ENCODE data around the gene ZNFX1. TPM values are rescaled to one million over a fixed set of nuclear protein-coding genes. Genes with fewer than 3 reads are reported as not detected.

The ZNFX1 gene
- total and polyA plus RNA-seq, 9 of the 15 experiments (the other 6 are each of a cell fraction or from before 2014, with no cell fraction given), result 3.8 to 13.8 (median 10.3) TPM

DNA sequence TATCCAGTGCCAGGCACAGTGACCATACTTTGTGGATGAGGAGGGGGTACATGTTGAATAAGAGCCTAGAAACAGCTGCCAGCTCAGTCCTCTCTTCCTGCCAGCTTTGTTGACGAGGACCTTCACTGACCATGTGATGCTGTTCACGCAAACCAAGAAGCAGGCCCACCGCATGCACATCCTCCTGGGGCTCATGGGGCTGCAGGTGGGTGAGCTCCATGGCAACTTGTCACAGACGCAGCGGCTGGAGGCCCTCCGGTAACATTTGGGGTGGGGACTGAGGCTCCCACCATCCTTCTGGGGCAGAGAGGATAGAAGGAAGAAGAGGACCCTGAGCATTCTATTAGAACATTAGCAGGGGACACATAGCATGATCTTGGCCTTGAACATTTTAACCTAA lies 43.0 kb downstream of the ZNFX1 start:
- Histone ChIP-seq H3K79me2 (ENCODE audit: control insufficient read depth, insufficient read depth, low read length) (no peaks in the 10 kb centered on the region), H3K4me1 (replicated peaks in 1 of 2; ENCODE audit: control insufficient read depth in 2 of 2, insufficient read depth in 2 of 2, low read length in 2 of 2) (peaks cover 0 to 4% of the 10 kb centered on the region in 2 experiments; a peak in 1 of 5 replicates), H3K9me1 (ENCODE audit: control insufficient read depth, insufficient read depth, low read length) (no peaks in the 10 kb centered on the region), H2AFZ (ENCODE audit: low read depth, low read length) (no peak overlapping the region), H3K27ac (ENCODE audit: extremely low read depth, low read depth, low read length) (no peak overlapping the region), H3K4me2 (ENCODE audit: insufficient read depth, low read length) (no peak overlapping the region), H3K27me3 (ENCODE audit: control insufficient read depth in 2 of 2, insufficient read depth in 2 of 2, low read length in 2 of 2) (no peaks in the 10 kb centered on the region), H3K4me3 (no peak overlapping the region), H4K20me1 (replicated peaks; ENCODE audit: control insufficient read depth, insufficient read depth, low read length) (no peaks in the 10 kb centered on the region), H3K9me3 (replicated peaks; ENCODE audit: control insufficient read depth, insufficient read depth, low read depth, low read length) (no peaks in the 10 kb centered on the region), H3K9ac (ENCODE audit: insufficient read depth in 1 of 2, low read depth in 2 of 2, low read length in 2 of 2) (no peak overlapping the region), H3K36me3 (ENCODE audit: control insufficient read depth, insufficient read depth, low read length) (peaks cover 83% of the 10 kb centered on the region; the same call in 2 of the 3 replicates)
- WGBS (ENCODE audit: insufficient coverage, low coverage, missing lambda C conversion rate), result 93% methylated on average over 6 of the region's 6 CpGs
- no TSS peak for BruUV-seq (replicated peaks)
- in situ Hi-C loops (cut with MboI), result no loop called here
- no peak for DNase-seq (ENCODE audit: extremely low read depth in 1 of 4, low spot score in 3 of 4)
- no peak for ATAC-seq
- intact Hi-C loops (cut with micrococcal nuclease), result no loop called here
- POLR2A ChIA-PET, result interaction anchor here (1.0 kb wide), 1 partner anchor 11 kb away, joined by 3 read pairs; no protein-coding TSS in a partner anchor
- no peak for FAIRE-seq
- CTCF ChIA-PET (ENCODE audit: low intra/inter-chr PET ratio), result no interaction called here
- TF ChIP-seq DIDO1 (tag; IDR thresholded peaks at IDR 0.05; ENCODE audit: low read depth), result no peak
- no peak for TF ChIP-seq SMARCC2 (IDR thresholded peaks at IDR 0.05; ENCODE audit: low read depth)
- TF ChIP-seq, protein P1, sequence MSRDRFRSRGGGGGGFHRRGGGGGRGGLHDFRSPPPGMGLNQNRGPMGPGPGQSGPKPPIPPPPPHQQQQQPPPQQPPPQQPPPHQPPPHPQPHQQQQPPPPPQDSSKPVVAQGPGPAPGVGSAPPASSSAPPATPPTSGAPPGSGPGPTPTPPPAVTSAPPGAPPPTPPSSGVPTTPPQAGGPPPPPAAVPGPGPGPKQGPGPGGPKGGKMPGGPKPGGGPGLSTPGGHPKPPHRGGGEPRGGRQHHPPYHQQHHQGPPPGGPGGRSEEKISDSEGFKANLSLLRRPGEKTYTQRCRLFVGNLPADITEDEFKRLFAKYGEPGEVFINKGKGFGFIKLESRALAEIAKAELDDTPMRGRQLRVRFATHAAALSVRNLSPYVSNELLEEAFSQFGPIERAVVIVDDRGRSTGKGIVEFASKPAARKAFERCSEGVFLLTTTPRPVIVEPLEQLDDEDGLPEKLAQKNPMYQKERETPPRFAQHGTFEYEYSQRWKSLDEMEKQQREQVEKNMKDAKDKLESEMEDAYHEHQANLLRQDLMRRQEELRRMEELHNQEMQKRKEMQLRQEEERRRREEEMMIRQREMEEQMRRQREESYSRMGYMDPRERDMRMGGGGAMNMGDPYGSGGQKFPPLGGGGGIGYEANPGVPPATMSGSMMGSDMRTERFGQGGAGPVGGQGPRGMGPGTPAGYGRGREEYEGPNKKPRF (IDR thresholded peaks at IDR 0.05; ENCODE audit: low read depth, low read length), result no peak
- TF ChIP-seq, protein P2, sequence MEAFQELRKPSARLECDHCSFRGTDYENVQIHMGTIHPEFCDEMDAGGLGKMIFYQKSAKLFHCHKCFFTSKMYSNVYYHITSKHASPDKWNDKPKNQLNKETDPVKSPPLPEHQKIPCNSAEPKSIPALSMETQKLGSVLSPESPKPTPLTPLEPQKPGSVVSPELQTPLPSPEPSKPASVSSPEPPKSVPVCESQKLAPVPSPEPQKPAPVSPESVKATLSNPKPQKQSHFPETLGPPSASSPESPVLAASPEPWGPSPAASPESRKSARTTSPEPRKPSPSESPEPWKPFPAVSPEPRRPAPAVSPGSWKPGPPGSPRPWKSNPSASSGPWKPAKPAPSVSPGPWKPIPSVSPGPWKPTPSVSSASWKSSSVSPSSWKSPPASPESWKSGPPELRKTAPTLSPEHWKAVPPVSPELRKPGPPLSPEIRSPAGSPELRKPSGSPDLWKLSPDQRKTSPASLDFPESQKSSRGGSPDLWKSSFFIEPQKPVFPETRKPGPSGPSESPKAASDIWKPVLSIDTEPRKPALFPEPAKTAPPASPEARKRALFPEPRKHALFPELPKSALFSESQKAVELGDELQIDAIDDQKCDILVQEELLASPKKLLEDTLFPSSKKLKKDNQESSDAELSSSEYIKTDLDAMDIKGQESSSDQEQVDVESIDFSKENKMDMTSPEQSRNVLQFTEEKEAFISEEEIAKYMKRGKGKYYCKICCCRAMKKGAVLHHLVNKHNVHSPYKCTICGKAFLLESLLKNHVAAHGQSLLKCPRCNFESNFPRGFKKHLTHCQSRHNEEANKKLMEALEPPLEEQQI (IDR thresholded peaks at IDR 0.05), result no peak
- no peak for TF ChIP-seq MXI1 (IDR thresholded peaks at IDR 0.05; ENCODE audit: low read depth, low read length)
- no peak for TF ChIP-seq SOX6 (IDR thresholded peaks at IDR 0.05)
- TF ChIP-seq NFYB (IDR thresholded peaks at IDR 0.05; ENCODE audit: extremely low read depth, insufficient read length), result no peak
- no peak for TF ChIP-seq CREBBP (IDR thresholded peaks at IDR 0.05; ENCODE audit: low read depth, low read length)
- no peak for TF ChIP-seq NR2F6 (CRISPR knock-in tag; IDR thresholded peaks at IDR 0.05)
- TF ChIP-seq FOS (IDR thresholded peaks at IDR 0.05; ENCODE audit: extremely low read depth, insufficient read length), result no peak
- TF ChIP-seq, protein P3, sequence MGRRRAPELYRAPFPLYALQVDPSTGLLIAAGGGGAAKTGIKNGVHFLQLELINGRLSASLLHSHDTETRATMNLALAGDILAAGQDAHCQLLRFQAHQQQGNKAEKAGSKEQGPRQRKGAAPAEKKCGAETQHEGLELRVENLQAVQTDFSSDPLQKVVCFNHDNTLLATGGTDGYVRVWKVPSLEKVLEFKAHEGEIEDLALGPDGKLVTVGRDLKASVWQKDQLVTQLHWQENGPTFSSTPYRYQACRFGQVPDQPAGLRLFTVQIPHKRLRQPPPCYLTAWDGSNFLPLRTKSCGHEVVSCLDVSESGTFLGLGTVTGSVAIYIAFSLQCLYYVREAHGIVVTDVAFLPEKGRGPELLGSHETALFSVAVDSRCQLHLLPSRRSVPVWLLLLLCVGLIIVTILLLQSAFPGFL (CRISPR knock-in tag; IDR thresholded peaks at IDR 0.05), result no peak
- TF ChIP-seq L3MBTL2 (IDR thresholded peaks at IDR 0.05), result no peak
- TF ChIP-seq RBM25 (IDR thresholded peaks at IDR 0.05; ENCODE audit: low read depth, low read length, severe bottlenecking), result no peak
- TF ChIP-seq, protein P4, sequence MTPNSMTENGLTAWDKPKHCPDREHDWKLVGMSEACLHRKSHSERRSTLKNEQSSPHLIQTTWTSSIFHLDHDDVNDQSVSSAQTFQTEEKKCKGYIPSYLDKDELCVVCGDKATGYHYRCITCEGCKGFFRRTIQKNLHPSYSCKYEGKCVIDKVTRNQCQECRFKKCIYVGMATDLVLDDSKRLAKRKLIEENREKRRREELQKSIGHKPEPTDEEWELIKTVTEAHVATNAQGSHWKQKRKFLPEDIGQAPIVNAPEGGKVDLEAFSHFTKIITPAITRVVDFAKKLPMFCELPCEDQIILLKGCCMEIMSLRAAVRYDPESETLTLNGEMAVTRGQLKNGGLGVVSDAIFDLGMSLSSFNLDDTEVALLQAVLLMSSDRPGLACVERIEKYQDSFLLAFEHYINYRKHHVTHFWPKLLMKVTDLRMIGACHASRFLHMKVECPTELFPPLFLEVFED (CRISPR knock-in tag; conservative IDR thresholded peaks at IDR 0.05), result no peak
- TF ChIP-seq, protein P5, sequence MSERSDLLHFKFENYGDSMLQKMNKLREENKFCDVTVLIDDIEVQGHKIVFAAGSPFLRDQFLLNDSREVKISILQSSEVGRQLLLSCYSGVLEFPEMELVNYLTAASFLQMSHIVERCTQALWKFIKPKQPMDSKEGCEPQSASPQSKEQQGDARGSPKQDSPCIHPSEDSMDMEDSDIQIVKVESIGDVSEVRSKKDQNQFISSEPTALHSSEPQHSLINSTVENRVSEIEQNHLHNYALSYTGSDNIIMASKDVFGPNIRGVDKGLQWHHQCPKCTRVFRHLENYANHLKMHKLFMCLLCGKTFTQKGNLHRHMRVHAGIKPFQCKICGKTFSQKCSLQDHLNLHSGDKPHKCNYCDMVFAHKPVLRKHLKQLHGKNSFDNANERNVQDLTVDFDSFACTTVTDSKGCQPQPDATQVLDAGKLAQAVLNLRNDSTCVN (CRISPR knock-in tag; IDR thresholded peaks at IDR 0.05), result no peak
- TF ChIP-seq XRCC5 (IDR thresholded peaks at IDR 0.05; ENCODE audit: low read depth, low read length), result no peak
